NCI-H2107 treated with DMSO at 0.1 percent for 48 hours (cell line): ENCODE results near the gene PTOV1.

Experiments
- DNase-seq: peaks from one replicate; lab custom pipeline; 2025; ENCODE audit not compliant: unreplicated experiment; lab: John Stamatoyannopoulos, UW

Gene PTOV1

DNA sequence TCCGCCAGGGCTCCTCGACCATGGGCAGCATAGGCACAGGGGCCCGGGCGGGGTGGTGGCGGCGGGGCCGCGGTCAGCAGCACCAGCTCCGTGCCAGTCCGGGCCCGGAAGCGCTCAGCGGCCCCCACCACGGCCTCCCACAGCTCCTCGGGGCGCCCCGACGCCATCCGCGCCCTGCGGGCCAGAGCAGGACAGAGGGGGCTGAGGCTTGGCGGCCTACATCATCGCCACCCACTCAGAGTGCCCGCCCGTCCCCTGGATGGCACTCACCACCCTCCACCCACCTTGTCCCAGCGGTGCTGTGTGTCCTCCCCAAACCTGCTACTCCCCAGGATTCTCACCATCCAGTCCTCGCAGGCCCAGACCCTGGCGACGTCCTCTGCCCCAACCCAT lies 22.2 kb downstream of the PTOV1 start:
- no peak for DNase-seq

DNA sequence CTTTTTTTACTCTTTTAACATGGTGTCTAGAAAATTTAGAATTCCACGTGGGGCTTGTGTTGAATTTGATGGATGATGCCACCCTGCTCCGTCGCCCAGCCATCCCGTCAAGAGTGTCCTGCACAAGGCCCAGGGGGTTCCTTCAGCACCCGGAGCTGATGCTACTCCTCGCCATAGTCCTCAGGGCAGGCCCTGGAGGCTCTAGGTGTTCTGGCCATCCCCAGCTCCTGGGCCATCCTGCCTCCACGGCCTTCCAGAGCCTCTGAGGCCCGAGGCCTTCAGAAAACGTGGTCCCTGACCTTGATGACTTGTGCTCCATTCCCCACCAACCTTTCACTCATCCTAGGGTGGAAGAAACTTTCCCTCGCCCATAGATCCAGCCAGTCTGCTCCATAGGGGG lies 22.9 kb downstream of the PTOV1 start:
- DNase-seq, result no peak

DNA sequence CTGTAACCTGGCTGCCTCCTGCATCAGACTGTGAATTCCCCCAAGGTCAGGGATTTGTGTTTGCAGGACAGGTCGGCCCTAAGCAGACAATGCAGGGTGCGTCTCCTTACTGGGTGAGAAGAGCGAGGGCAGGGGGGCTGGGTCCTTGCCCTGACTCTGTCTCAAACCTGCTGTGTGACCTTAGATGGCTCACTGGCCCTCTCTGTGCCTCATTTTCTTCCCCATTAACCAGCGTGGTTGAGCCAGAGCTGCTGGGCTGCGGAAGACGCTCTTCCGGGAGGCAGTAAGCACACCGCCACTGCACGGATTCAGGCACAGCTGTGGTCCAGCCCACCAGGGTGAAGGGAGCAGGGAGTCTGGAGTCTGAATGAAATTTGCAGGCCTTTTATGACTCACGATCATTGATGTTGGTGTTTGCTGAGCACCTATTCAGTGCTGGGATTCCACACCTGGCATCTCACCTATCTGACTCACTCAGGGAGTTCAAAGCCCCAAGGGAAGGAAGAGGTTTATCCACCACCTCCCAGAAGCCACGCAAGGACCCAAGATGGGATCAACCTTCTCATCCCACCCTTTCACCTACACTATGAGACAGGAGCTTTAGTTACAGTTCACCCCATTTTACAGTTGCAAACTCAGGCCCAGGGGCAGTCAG lies 23.7 kb downstream of the PTOV1 start:
- DNase-seq, result no peak

GRCh38 chr19:49875177-49875576 lies 24.2 kb downstream of the PTOV1 start:
- DNase-seq, result no peak

- no peak for DNase-seq
These were observed 25.0 kb downstream of the PTOV1 start for GRCh38 chr19:49875857-49876421.

DNA sequence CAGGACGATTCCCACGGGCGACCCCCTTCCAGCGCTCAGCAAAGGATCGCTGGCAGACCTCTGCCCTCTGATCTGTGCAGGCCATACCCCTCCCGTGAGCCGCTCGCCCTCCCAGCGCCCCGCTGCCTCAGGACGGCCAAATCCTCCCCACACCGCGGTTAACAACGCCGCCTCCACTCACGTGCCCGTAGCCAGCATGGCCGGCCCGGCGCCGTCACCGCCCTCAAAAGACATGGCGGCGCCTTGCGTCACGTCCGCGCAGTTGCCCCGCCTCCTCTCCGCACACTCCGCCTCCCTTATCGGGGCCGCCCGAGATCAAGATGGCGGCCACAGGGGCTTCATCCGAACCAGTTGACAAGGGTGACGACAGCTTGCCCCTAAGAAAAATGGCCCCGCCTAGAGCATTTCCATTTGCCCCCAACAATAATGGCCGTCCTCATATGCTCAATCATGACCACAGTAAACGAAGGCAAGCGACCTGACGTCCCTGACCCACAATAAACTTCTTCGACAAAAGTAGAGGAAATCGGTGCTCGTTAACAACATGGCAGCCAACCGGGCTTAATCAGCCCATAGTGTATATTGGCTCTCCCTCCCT lies 25.6 kb downstream of the PTOV1 start:
- DNase-seq, result peak; percentile 95

- peak; percentile 99 for DNase-seq
These were observed 26.3 kb downstream of the PTOV1 start, which contains the start of the genes AKT1S1 and TBC1D17 for GRCh38 chr19:49877020-49877878. Gene AKT1S1, minus strand, starts transcription at chr19:49877355. Its CDS starts 4,060 bp downstream, at chr19:49873295. Gene TBC1D17, plus strand, starts transcription at chr19:49877702. Its CDS starts 22 bp downstream, at chr19:49877724.

GRCh38 chr19:49877879-49878743 lies 27.2 kb downstream of the PTOV1 start:
- peak; percentile 84 for DNase-seq

- DNase-seq, result no peak
These were observed 27.7 kb downstream of the PTOV1 start for GRCh38 chr19:49878744-49879070.

GRCh38 chr19:49879243-49879963 lies 28.4 kb downstream of the PTOV1 start:
- no peak for DNase-seq

- no peak for DNase-seq
These were observed 29.4 kb downstream of the PTOV1 start for GRCh38 chr19:49880162-49880869.

- DNase-seq, result no peak
These were observed 30.2 kb downstream of the PTOV1 start for GRCh38 chr19:49881186-49881585.

GRCh38 chr19:49881672-49882394 lies 30.9 kb downstream of the PTOV1 start:
- DNase-seq, result no peak

- no peak for DNase-seq
These were observed 31.7 kb downstream of the PTOV1 start for GRCh38 chr19:49882643-49883042.

DNA sequence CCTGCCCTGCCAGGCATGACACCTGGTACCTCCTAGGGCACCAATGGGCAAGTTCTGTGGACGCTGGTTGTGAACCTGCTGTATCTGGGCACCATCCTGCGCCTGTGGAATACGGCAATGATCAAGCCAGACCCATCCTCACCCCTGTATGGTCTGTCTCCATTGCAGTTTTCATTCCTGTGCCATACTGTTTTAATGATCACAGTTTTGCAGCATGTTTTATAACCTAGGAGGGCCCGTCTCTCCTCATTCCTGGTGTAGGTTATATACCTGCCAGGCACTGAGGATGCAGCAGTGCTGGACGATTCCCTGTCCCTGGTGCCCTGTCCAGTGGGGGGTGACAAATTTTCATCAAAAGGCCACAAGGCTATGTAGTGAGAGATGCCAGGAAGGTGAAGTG lies 32.1 kb downstream of the PTOV1 start:
- DNase-seq, result no peak

- no peak for DNase-seq
These were observed 33.1 kb downstream of the PTOV1 start for GRCh38 chr19:49884109-49884508.

DNA sequence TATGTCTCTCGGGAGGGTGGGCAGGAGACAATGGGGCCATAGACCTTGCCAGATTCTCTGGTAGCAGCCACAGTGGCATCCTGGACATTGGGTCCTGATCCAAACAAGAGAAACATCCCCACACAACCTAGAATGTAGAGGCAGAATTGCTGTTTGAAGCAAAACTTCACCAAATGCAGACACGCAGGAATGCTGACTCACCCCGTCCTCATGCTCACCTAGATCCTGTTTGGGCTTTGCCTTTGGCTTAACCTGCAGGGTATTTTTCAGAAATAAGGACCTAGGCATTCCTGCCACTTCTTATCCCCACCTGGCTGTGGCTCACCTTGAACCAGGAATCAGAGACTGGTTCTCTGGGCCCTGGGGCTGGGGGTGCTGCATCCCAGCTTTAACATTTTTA lies 33.8 kb downstream of the PTOV1 start:
- no peak for DNase-seq

- no peak for DNase-seq
These were observed 36.2 kb downstream of the PTOV1 start for GRCh38 chr19:49887037-49887664.
